ENCODE measurements around the gene LPP.

- TF ChIP-seq CTCF (IDR thresholded peaks at IDR 0.05; ENCODE audit: low read length), result no peak
- TF ChIP-seq EZH2 (IDR thresholded peaks at IDR 0.05; ENCODE audit: borderline replicate concordance, low read length), result no peak
These were observed 60.5 kb downstream of the LPP start for GRCh38 chr3:188214442-188214841.
